ENCODE measurements around the gene FBXO5.

DNA sequence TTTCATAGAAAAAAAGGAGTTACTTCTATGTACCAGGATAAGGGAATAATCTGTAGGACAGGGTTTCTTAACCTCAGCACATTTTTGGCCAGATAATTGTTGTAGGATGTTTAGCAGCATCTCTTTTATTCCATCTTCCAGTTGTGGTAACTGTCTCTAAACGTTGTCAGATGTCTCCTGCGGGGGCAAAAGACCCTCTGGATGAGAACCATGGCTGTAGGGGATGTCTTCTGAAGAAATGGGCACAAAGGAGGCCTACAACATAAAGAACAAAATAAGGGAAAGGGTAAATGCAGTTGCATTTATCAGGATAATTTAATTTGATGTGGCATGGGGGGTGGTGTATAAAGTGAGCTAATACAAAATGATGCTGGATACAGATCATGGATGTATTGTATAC, 4.1 kb upstream of the FBXO5 start:
- TF ChIP-seq POLR2A (IDR thresholded peaks at IDR 0.05), result no peak
- TF ChIP-seq, protein P1, sequence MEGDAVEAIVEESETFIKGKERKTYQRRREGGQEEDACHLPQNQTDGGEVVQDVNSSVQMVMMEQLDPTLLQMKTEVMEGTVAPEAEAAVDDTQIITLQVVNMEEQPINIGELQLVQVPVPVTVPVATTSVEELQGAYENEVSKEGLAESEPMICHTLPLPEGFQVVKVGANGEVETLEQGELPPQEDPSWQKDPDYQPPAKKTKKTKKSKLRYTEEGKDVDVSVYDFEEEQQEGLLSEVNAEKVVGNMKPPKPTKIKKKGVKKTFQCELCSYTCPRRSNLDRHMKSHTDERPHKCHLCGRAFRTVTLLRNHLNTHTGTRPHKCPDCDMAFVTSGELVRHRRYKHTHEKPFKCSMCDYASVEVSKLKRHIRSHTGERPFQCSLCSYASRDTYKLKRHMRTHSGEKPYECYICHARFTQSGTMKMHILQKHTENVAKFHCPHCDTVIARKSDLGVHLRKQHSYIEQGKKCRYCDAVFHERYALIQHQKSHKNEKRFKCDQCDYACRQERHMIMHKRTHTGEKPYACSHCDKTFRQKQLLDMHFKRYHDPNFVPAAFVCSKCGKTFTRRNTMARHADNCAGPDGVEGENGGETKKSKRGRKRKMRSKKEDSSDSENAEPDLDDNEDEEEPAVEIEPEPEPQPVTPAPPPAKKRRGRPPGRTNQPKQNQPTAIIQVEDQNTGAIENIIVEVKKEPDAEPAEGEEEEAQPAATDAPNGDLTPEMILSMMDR (IDR thresholded peaks at IDR 0.05), result no peak
- no peak for TF ChIP-seq POLR2AphosphoS5 (IDR thresholded peaks at IDR 0.05)
